ENCODE measurements around the gene CTNNA2.

DNA sequence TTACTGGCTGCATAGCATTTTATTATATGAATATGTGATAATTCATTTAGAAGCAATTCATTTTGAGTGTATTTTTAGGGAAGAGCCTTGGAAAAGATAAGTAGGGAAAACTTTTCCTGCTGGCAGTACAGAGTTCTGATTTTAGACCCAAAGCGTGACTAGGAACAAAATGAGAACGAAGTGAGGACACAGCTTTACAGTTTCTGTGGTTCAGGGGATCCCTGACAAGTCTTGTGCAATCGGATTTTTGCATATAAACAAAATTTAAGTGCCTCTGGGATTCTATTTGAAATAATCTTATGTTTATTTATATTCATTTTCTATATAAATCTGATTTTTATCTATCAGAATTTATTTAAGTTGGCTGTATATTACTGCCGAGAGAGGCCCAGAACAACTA lies 402.6 kb downstream of the CTNNA2 start:
- no peak for TF ChIP-seq POLR2AphosphoS5 (IDR thresholded peaks at IDR 0.05)
- no peak for TF ChIP-seq POLR2A (IDR thresholded peaks at IDR 0.05)
- TF ChIP-seq, protein P1, sequence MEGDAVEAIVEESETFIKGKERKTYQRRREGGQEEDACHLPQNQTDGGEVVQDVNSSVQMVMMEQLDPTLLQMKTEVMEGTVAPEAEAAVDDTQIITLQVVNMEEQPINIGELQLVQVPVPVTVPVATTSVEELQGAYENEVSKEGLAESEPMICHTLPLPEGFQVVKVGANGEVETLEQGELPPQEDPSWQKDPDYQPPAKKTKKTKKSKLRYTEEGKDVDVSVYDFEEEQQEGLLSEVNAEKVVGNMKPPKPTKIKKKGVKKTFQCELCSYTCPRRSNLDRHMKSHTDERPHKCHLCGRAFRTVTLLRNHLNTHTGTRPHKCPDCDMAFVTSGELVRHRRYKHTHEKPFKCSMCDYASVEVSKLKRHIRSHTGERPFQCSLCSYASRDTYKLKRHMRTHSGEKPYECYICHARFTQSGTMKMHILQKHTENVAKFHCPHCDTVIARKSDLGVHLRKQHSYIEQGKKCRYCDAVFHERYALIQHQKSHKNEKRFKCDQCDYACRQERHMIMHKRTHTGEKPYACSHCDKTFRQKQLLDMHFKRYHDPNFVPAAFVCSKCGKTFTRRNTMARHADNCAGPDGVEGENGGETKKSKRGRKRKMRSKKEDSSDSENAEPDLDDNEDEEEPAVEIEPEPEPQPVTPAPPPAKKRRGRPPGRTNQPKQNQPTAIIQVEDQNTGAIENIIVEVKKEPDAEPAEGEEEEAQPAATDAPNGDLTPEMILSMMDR (IDR thresholded peaks at IDR 0.05): no peak
- no peak for TF ChIP-seq EP300 (IDR thresholded peaks at IDR 0.05)
